ENCODE results near the gene PPA1.

PPA1 gene

GRCh38 chr10:70197235-70197945 is 35.8 kb downstream of the PPA1 start:
- ChIA-PET POLR2A (interaction anchor here (1.4 kb wide), 1 partner anchor 51 kb away, joined by 5 read pairs; the partner anchor contains the start of gene TYSND1), CTCF (interaction anchor here (1.3 to 2.9 kb wide), 3 partner anchors 21 to 51 kb away, joined by 4 to 12 read pairs (median 7); partner anchors contain the start of gene TYSND1)
- TF ChIP-seq, protein P1, sequence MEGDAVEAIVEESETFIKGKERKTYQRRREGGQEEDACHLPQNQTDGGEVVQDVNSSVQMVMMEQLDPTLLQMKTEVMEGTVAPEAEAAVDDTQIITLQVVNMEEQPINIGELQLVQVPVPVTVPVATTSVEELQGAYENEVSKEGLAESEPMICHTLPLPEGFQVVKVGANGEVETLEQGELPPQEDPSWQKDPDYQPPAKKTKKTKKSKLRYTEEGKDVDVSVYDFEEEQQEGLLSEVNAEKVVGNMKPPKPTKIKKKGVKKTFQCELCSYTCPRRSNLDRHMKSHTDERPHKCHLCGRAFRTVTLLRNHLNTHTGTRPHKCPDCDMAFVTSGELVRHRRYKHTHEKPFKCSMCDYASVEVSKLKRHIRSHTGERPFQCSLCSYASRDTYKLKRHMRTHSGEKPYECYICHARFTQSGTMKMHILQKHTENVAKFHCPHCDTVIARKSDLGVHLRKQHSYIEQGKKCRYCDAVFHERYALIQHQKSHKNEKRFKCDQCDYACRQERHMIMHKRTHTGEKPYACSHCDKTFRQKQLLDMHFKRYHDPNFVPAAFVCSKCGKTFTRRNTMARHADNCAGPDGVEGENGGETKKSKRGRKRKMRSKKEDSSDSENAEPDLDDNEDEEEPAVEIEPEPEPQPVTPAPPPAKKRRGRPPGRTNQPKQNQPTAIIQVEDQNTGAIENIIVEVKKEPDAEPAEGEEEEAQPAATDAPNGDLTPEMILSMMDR (IDR thresholded peaks at IDR 0.05; ENCODE audit: control extremely low read depth, extremely low read depth, low read depth, missing control alignments) = no peak
- DNase-seq (ENCODE audit: extremely low spot score) = no peak

GRCh38 chr10:70193391-70193844 is 39.8 kb downstream of the PPA1 start:
- no peak for DNase-seq (ENCODE audit: extremely low spot score)
- POLR2A ChIA-PET = no interaction called here
- TF ChIP-seq, protein P1 (IDR thresholded peaks at IDR 0.05; ENCODE audit: control extremely low read depth, extremely low read depth, low read depth, missing control alignments) = no peak
- CTCF ChIA-PET = interaction anchor here (1.1 to 2.0 kb wide), 4 partner anchors 12 to 77 kb away, joined by 3 to 8 read pairs (median 4); no protein-coding TSS in a partner anchor

GRCh38 chr10:70192326-70192968 is 40.8 kb downstream of the PPA1 start:
- no peak for DNase-seq (ENCODE audit: extremely low spot score)
- CTCF ChIA-PET = interaction anchor here (0.8 to 2.0 kb wide), 5 partner anchors 13 to 172 kb away, joined by 3 to 8 read pairs (median 3); no protein-coding TSS in a partner anchor
- POLR2A ChIA-PET = no interaction called here
- TF ChIP-seq, protein P1 (IDR thresholded peaks at IDR 0.05; ENCODE audit: control extremely low read depth, extremely low read depth, low read depth, missing control alignments) = no peak

DNA sequence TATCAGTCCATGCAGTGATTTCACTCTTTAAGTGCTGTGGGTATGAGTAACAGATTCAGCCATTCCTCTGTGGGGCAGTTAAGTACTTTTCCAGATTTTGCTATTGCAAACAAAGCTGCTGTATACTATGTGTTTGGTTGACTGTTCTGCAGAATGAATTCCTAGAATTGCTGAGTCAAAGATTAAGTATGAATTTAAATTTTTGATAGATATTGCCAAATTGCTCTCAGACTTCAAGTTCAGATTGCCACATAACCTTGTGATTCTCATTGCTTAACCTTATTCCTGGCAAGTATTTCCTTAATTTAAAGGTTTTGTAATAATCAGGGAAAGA is 41.3 kb downstream of the PPA1 start:
- TF ChIP-seq, protein P1 (IDR thresholded peaks at IDR 0.05; ENCODE audit: control extremely low read depth, extremely low read depth, low read depth, missing control alignments) = no peak
- DNase-seq (ENCODE audit: extremely low spot score) = no peak
- CTCF ChIA-PET = interaction anchor here (0.8 to 1.6 kb wide), 2 partner anchors 16 to 173 kb away, joined by 3 read pairs; no protein-coding TSS in a partner anchor
- POLR2A ChIA-PET = no interaction called here

GRCh38 chr10:70191161-70191971 is 41.9 kb downstream of the PPA1 start:
- ChIA-PET POLR2A (no interaction called here), CTCF (interaction anchor here (1.6 kb wide), 2 partner anchors 16 to 30 kb away, joined by 3 to 5 read pairs; no protein-coding TSS in a partner anchor)
- no peak for DNase-seq (ENCODE audit: extremely low spot score)
- TF ChIP-seq, protein P1 (IDR thresholded peaks at IDR 0.05; ENCODE audit: control extremely low read depth, extremely low read depth, low read depth, missing control alignments) = no peak

GRCh38 chr10:70190581-70190980 is 42.6 kb downstream of the PPA1 start:
- TF ChIP-seq, protein P1 (IDR thresholded peaks at IDR 0.05; ENCODE audit: control extremely low read depth, extremely low read depth, low read depth, missing control alignments) = no peak
- DNase-seq (ENCODE audit: extremely low spot score) = no peak
- ChIA-PET CTCF (interaction anchor here (0.8 to 1.6 kb wide), 2 partner anchors 10 to 31 kb away, joined by 3 to 5 read pairs; no protein-coding TSS in a partner anchor), POLR2A (no interaction called here)

Measured in GM10248 (cell line).